Measurements from ENCODE around the gene PPP6C.

PPP6C gene

GRCh38 chr9:125150349-125151245 lies 39.0 kb downstream of the PPP6C start:
- DNase-seq (ENCODE audit: insufficient read length): no peak
- FAIRE-seq: no peak
- TF ChIP-seq POLR2A (IDR thresholded peaks at IDR 0.05; ENCODE audit: low read depth, low read length) (no peak), POLR2AphosphoS5 (IDR thresholded peaks at IDR 0.05; ENCODE audit: low read depth, low read length) (no peak), TAF1 (IDR thresholded peaks at IDR 0.05; ENCODE audit: borderline replicate concordance, low read depth, low read length) (no peak)

GRCh38 chr9:125147401-125147951 lies 42.1 kb downstream of the PPP6C start:
- FAIRE-seq (no peak), DNase-seq (ENCODE audit: insufficient read length) (no peak)
- TF ChIP-seq POLR2A (IDR thresholded peaks at IDR 0.05; ENCODE audit: low read depth, low read length) (no peak), POLR2AphosphoS5 (IDR thresholded peaks at IDR 0.05; ENCODE audit: low read depth, low read length) (no peak), TAF1 (IDR thresholded peaks at IDR 0.05; ENCODE audit: borderline replicate concordance, low read depth, low read length) (no peak)

GRCh38 chr9:125146247-125146646 lies 43.4 kb downstream of the PPP6C start:
- TF ChIP-seq POLR2AphosphoS5 (IDR thresholded peaks at IDR 0.05; ENCODE audit: low read depth, low read length) (no peak), TAF1 (IDR thresholded peaks at IDR 0.05; ENCODE audit: borderline replicate concordance, low read depth, low read length) (no peak), POLR2A (IDR thresholded peaks at IDR 0.05; ENCODE audit: low read depth, low read length) (no peak)
- no peak for FAIRE-seq
- DNase-seq (ENCODE audit: insufficient read length): no peak

- no peak for FAIRE-seq
- no peak for DNase-seq (ENCODE audit: insufficient read length)
These were observed 44.2 kb downstream of the PPP6C start for GRCh38 chr9:125145425-125145824.

GRCh38 chr9:125143377-125144090 lies 46.1 kb downstream of the PPP6C start, which contains the start of gene SCAI:
SCAI (minus strand) TSS chr9:125143528; CDS start chr9:125143437, 91 bp downstream.
- peak; percentile 98 for FAIRE-seq
- peak; percentile 95 for DNase-seq (ENCODE audit: insufficient read length)
- TF ChIP-seq POLR2AphosphoS5 (IDR thresholded peaks at IDR 0.05; ENCODE audit: low read depth, low read length) (no peak), POLR2A (IDR thresholded peaks at IDR 0.05; ENCODE audit: low read depth, low read length) (peak; percentile 52; the same call in 1 of the 2 replicates)

More at GRCh38 chr9:125145425-125145824, 44.2 kb downstream of the PPP6C start:
- TF ChIP-seq POLR2AphosphoS5 (IDR thresholded peaks at IDR 0.05; ENCODE audit: low read depth, low read length) (no peak), POLR2A (IDR thresholded peaks at IDR 0.05; ENCODE audit: low read depth, low read length) (no peak), TAF1 (IDR thresholded peaks at IDR 0.05; ENCODE audit: borderline replicate concordance, low read depth, low read length) (no peak)

GRCh38 chr9:125142560-125143376 lies 46.8 kb downstream of the PPP6C start:
- FAIRE-seq (no peak), DNase-seq (ENCODE audit: insufficient read length) (no peak)
- no peak; the same call in 1 of the 2 replicates for TF ChIP-seq POLR2A (IDR thresholded peaks at IDR 0.05; ENCODE audit: low read depth, low read length)
- TF ChIP-seq TAF1 (IDR thresholded peaks at IDR 0.05; ENCODE audit: borderline replicate concordance, low read depth, low read length): no peak
- TF ChIP-seq POLR2AphosphoS5 (IDR thresholded peaks at IDR 0.05; ENCODE audit: low read depth, low read length): no peak

- DNase-seq (ENCODE audit: insufficient read length) (no peak), FAIRE-seq (no peak)
- TF ChIP-seq TAF1 (IDR thresholded peaks at IDR 0.05; ENCODE audit: borderline replicate concordance, low read depth, low read length): no peak
- TF ChIP-seq POLR2A (IDR thresholded peaks at IDR 0.05; ENCODE audit: low read depth, low read length): no peak
- TF ChIP-seq POLR2AphosphoS5 (IDR thresholded peaks at IDR 0.05; ENCODE audit: low read depth, low read length): no peak
These were observed 47.9 kb downstream of the PPP6C start for GRCh38 chr9:125141751-125142150.

- no peak for TF ChIP-seq POLR2AphosphoS5 (IDR thresholded peaks at IDR 0.05; ENCODE audit: low read depth, low read length)
- no peak for TF ChIP-seq POLR2A (IDR thresholded peaks at IDR 0.05; ENCODE audit: low read depth, low read length)
- TF ChIP-seq TAF1 (IDR thresholded peaks at IDR 0.05; ENCODE audit: borderline replicate concordance, low read depth, low read length): no peak
- DNase-seq (ENCODE audit: insufficient read length) (no peak), FAIRE-seq (no peak)
These were observed 48.4 kb downstream of the PPP6C start for GRCh38 chr9:125141251-125141650.

- FAIRE-seq: no peak
These were observed 49.0 kb downstream of the PPP6C start for GRCh38 chr9:125140576-125140975.

GRCh38 chr9:125137200-125137599 lies 52.4 kb downstream of the PPP6C start:
- no peak for TF ChIP-seq POLR2A (IDR thresholded peaks at IDR 0.05; ENCODE audit: low read depth, low read length)
- no peak for TF ChIP-seq POLR2AphosphoS5 (IDR thresholded peaks at IDR 0.05; ENCODE audit: low read depth, low read length)
- no peak for FAIRE-seq
- no peak for DNase-seq (ENCODE audit: insufficient read length)

More at GRCh38 chr9:125140576-125140975, 49.0 kb downstream of the PPP6C start:
- DNase-seq (ENCODE audit: insufficient read length): no peak
- TF ChIP-seq TAF1 (IDR thresholded peaks at IDR 0.05; ENCODE audit: borderline replicate concordance, low read depth, low read length) (no peak), POLR2A (IDR thresholded peaks at IDR 0.05; ENCODE audit: low read depth, low read length) (no peak), POLR2AphosphoS5 (IDR thresholded peaks at IDR 0.05; ENCODE audit: low read depth, low read length) (no peak)

- FAIRE-seq: no peak
- DNase-seq (ENCODE audit: insufficient read length): no peak
These were observed 54.6 kb downstream of the PPP6C start for GRCh38 chr9:125134976-125135375.

More at GRCh38 chr9:125134976-125135375, 54.6 kb downstream of the PPP6C start:
- no peak for TF ChIP-seq POLR2AphosphoS5 (IDR thresholded peaks at IDR 0.05; ENCODE audit: low read depth, low read length)
